ENCODE measurements around the gene MSLN.
"Not testable (repeated sequence)": the region's sequence is repeated elsewhere in the genome, so short reads cannot be mapped to it uniquely, and the experiment has no call there.

MSLN gene

GRCh38 chr16:734208-734980 lies 26.1 kb upstream of the MSLN start:
- no peak for DNase-seq (ENCODE audit: extremely low read depth in 1 of 2, low read depth in 1 of 2)

- DNase-seq (ENCODE audit: extremely low read depth in 1 of 2, low read depth in 1 of 2), result no peak
These were observed 25.3 kb upstream of the MSLN start for GRCh38 chr16:734981-735881.

GRCh38 chr16:735982-736453 lies 24.5 kb upstream of the MSLN start:
- peak in 1 of 2 donors; percentile 85 for DNase-seq (ENCODE audit: extremely low read depth in 1 of 2, low read depth in 1 of 2)

- DNase-seq (ENCODE audit: extremely low read depth in 1 of 2, low read depth in 1 of 2), result no peak
These were observed 23.5 kb upstream of the MSLN start for GRCh38 chr16:736936-737481.

GRCh38 chr16:739560-740458 lies 20.7 kb upstream of the MSLN start:
- no peak for DNase-seq (ENCODE audit: extremely low read depth in 1 of 2, low read depth in 1 of 2)

- no peak for DNase-seq (ENCODE audit: extremely low read depth in 1 of 2, low read depth in 1 of 2)
These were observed 20.1 kb upstream of the MSLN start for GRCh38 chr16:740459-740763.

- peak; percentile 82 to 90 for DNase-seq (ENCODE audit: extremely low read depth in 1 of 2, low read depth in 1 of 2)
These were observed 19.6 kb upstream of the MSLN start, which contains the start of gene CIAO3 for GRCh38 chr16:740764-741505. Gene CIAO3, minus strand, starts transcription at chr16:740997. Its CDS starts 12 bp downstream, at chr16:740985.

- DNase-seq (ENCODE audit: extremely low read depth in 1 of 2, low read depth in 1 of 2), result no peak
These were observed 18.4 kb upstream of the MSLN start for GRCh38 chr16:741986-742629.

GRCh38 chr16:742894-743293 lies 17.6 kb upstream of the MSLN start:
- DNase-seq (ENCODE audit: extremely low read depth in 1 of 2, low read depth in 1 of 2), result not testable (repeated sequence)

- no peak for DNase-seq (ENCODE audit: extremely low read depth in 1 of 2, low read depth in 1 of 2)
These were observed 16.6 kb upstream of the MSLN start for GRCh38 chr16:743794-744500.

- no peak for DNase-seq (ENCODE audit: extremely low read depth in 1 of 2, low read depth in 1 of 2)
These were observed 14.8 kb upstream of the MSLN start for GRCh38 chr16:745739-746138.

GRCh38 chr16:746637-747036 lies 13.9 kb upstream of the MSLN start:
- DNase-seq (ENCODE audit: extremely low read depth in 1 of 2, low read depth in 1 of 2), result no peak

- no peak for DNase-seq (ENCODE audit: extremely low read depth in 1 of 2, low read depth in 1 of 2)
These were observed 12.4 kb upstream of the MSLN start for GRCh38 chr16:747978-748746.

- DNase-seq (ENCODE audit: extremely low read depth in 1 of 2, low read depth in 1 of 2), result no peak
These were observed 11.5 kb upstream of the MSLN start for GRCh38 chr16:749010-749409.

- no peak for DNase-seq (ENCODE audit: extremely low read depth in 1 of 2, low read depth in 1 of 2)
These were observed 10.0 kb upstream of the MSLN start for GRCh38 chr16:750485-750884.

GRCh38 chr16:751152-752006 lies 9.2 kb upstream of the MSLN start:
- DNase-seq (ENCODE audit: extremely low read depth in 1 of 2, low read depth in 1 of 2), result no peak

- DNase-seq (ENCODE audit: extremely low read depth in 1 of 2, low read depth in 1 of 2), result no peak
These were observed 8.6 kb upstream of the MSLN start for GRCh38 chr16:752007-752312.
